Esophagus mucosa (tissue), 1 donor: Measurements from ENCODE around the gene KIT. TPM values are rescaled to one million over a fixed set of nuclear protein-coding genes. Genes with fewer than 3 reads are reported as not detected.

Experiments
- ATAC-seq: fragments of 200-7000 bp; cut with Tn5 transposase; one replicate; pipeline ENCODE4 v1.9.1; 2020
- total RNA-seq: library from RNA; stranded (reverse); gene quantifications from one replicate; pipeline ENCODE4 v1.2.4, GENCODE V29; 2023
- donor health status: DM: yes; HTN: yes; CAD: no.

KIT gene
- total RNA-seq, 1 donor from 2014 or later = 5.0 TPM

- no peak for ATAC-seq
Observed at GRCh38 chr4:54661169-54661568, 3.4 kb downstream of the KIT start.

DNA sequence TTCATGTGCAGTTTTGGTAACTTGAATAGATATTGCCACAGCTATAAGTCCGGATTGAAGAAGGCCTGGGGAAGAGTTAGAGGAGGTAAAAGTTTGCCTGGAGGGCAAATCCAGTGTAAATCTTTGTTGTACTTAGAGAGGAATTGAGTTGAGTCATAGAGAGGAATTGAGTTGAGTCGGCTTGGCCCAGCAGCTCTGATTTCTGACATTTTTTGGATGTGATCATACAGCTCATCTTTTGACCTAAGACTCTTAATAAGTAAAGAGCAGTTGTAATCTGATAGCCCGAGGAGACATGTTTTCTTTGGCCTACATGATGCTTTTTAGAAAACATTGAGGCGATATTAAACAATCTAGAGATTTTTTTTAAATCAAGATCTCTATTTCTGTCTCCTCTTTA is 3.9 kb downstream of the KIT start:
- no peak for ATAC-seq

GRCh38 chr4:54662123-54662522 is 4.4 kb downstream of the KIT start:
- ATAC-seq = no peak

GRCh38 chr4:54662901-54663585 is 5.3 kb downstream of the KIT start:
- no peak for ATAC-seq

DNA sequence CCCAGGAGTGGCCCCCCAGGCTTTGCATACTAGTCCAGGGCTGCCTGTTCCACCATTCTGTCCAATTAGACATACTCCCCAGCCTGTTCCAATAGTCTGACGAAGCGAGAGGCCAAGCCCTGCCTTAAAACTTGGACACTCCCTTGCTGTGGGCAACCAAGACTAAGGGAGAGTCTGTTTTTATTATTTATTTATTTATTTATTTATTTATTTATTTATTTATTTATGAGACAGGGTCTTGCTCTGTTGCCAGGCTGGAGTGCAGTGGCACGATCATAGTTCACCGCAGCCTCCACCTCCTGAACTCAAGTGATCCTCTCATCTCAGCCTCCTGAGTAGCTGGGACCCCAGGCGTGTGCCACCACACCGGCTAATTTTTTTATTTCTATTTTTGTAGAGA is 6.6 kb downstream of the KIT start:
- ATAC-seq = no peak

GRCh38 chr4:54668014-54668611 is 10.4 kb downstream of the KIT start:
- ATAC-seq = no peak

DNA sequence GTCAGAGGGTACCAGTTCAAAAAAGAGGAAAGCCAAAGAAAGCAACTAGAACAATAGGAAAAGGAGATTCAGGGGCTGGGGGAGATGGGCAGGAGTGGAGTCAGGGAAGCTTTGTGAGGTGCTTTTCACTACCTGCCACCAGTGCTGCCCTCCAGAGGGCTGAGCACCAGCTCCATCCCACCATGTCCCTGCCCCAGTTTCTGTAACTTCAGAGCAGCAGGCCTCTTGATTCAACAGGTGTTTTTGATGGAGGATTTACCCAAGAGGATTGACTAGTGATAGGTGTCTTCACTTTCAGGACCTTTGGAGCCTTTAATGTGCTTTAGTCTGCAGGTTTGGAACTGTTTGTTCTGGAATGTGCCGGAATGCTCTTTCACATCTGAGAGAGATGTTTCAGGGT is 12.1 kb downstream of the KIT start:
- ATAC-seq = no peak

DNA sequence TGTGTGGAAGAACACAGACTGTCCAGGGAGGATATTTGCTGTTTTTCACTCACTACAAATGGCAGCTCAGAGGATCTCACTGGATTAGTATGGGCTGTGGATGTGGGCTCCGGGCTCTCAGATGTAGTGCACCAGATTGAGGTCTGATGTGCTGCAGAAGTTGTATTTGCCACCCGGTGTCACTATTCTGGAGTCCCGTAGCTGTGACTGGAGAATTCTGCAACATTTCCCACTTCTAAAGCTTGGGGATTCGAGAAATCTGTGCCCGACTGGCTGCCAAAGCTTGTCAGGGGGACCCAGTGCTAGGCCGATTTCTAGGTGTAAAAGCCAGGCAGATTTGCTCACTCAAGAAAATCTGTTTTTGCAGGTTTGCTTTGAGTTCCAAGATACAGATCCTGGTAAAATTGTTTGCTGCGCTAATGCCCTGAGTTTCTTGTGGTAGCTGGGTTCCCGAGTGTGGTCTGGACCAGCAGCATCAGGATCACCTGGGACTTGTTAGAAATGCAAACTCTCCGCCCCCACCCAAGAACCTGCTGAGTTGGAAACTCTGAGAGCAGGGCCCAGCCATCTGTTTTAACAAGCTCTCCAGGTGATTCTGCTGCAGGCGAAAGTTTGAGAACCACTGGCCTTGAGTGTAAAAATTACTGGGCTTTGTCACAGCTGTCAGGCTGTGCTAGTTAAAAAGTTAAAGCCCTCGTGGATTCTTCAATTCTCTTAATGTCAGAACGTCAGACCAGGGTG is 18.1 kb downstream of the KIT start:
- no peak for ATAC-seq

GRCh38 chr4:54676658-54677057 is 18.9 kb downstream of the KIT start:
- ATAC-seq = no peak

DNA sequence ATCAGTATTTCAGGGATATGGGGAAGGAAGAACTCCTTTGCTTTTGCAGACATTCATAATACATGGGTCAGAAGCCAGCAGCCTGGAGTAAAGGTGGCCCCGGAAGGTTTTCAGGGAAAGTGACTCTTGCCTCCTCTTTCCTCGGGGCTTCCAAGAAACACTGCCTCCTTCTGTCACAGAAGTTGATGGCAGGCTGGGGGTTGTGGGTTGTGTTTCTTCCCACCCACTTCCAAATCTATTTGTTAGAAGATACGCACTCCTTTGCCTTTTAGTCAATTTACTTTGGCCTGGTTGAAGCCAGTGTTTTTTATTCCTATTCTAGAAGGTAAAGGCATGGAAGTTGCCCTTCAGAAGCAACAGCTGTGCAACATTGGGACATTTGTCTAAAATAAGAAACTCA is 19.7 kb downstream of the KIT start:
- ATAC-seq = no peak

GRCh38 chr4:54677853-54678650 is 20.3 kb downstream of the KIT start:
- no peak for ATAC-seq

DNA sequence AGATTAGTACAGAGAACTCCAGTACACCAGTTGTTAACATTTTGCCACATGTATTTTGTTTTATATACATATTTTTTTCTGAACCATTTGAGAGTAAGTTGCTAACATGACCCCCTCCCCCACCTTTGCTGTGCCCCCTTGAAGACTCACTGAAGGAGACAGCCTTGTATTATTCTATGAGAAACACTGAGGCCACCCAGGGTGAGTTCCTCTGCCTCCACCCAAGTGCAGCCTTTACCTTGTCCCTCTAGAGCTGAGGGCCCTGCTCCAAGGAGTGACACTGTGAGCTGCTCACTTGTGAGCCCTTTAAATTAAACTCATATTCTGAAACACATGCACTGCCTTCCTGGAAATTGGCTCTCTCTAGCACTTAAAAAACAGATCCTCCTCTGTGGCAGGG is 21.1 kb downstream of the KIT start:
- no peak for ATAC-seq

DNA sequence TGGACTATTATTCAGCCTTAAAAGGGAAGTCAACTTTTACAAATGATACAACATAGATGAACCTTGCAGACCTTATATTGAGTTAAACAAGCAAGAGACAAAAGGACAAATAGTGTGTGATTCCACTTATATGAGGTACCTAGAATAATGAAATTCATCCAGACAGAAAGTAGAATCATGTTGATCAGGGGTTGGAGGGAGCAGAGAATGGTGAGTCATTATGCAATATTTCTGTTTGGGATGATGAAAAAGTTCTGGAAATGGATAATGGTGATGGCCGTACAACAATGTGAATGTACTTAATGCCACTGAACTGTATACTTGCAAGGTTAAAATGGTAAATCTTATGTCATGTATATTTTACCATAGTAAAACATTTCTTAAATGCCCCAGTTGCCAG is 22.1 kb downstream of the KIT start:
- ATAC-seq = no peak

DNA sequence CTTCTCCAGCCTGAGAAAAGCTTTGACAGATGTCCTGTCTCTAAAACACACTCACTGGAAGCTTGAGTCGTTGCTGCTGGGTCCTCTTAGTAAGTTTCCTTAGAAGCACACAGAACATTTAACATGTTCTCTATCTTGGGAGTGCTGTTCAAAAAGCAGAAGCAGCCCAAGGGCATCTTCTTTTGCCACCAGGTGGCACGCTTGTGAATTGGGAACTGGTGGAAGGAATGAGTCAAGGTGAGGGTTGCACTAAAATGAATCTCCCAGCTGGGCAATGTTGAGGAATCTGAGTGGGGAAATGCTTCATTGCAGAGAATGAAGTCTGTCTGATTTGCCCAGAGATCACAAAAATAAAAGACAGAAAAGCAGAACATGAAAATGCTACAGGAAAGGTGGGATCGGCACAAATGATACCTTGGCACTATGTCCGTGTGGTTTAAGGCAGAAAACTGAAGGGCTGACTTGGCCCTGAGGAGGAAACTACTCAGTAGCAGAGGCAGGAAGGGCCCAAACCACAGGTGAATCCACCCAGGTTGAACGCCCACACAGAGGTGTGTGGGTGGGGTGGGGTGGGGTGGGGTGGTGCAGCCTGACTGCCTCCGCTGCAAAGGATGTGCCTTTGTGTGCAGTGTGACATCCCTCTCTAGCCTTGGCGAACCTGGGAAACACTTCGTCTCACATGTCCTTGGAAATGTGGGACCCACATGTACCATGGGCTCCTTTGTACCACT is 26.0 kb downstream of the KIT start:
- ATAC-seq = peak; percentile 68

GRCh38 chr4:54685810-54686209 is 28.1 kb downstream of the KIT start:
- ATAC-seq = no peak

DNA sequence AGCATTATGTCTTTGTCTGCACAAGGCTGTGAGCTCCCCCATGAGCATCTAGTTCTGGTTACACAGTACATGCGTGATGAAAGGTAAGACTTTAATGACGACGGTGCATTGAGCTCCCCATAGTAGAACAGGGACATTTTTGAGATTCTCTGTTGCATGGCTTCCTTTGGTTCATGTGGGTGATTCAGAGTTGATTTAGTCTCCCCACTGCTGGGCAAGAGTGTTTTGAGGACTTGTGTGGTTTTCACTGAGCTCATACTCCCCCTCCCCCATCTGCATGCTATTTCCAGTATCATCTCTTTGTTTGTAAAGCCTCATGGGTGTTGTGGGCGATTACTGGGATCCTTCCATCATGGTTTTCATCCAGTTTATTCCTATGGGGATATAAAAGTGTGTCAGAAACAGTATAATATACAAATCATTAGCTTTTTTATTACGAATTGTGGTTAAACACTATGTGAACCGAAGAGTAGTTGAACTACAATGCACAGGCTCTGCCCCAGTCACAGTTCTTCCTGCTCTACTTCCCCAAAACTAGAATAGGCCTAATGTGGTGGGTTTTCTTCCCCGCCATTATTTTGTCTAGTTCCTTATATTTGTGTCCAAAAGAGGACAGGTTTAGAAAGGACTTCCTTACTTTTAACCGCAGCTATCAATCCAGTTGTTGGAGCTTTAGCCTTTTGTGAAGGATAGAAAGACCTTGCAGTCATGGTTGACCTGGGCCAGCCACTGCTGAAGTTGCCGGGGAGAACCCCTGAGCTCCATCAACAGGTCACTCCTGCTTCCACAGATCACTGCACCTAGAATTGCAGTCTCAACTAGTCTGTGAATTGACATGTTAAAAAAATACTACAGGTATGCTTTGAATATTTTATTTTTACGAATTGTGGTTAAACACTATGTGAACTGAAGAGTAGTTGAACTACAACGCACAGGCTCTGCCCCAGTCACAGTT is 30.4 kb downstream of the KIT start:
- ATAC-seq = no peak

DNA sequence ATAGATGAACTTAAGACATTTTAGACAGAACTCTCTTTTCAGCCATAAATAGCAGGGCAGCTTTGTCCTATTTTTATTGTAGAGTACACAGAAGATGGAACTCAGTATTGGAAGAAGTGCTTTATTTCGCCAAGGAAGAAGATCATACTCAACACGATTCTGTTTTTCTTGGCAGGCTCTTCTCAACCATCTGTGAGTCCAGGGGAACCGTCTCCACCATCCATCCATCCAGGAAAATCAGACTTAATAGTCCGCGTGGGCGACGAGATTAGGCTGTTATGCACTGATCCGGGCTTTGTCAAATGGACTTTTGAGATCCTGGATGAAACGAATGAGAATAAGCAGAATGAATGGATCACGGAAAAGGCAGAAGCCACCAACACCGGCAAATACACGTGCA is 37.6 kb downstream of the KIT start:
- ATAC-seq = no peak

GRCh38 chr4:54695788-54696187 is 38.0 kb downstream of the KIT start:
- no peak for ATAC-seq

- ATAC-seq = no peak
Observed at GRCh38 chr4:54696649-54697048, 38.9 kb downstream of the KIT start.

DNA sequence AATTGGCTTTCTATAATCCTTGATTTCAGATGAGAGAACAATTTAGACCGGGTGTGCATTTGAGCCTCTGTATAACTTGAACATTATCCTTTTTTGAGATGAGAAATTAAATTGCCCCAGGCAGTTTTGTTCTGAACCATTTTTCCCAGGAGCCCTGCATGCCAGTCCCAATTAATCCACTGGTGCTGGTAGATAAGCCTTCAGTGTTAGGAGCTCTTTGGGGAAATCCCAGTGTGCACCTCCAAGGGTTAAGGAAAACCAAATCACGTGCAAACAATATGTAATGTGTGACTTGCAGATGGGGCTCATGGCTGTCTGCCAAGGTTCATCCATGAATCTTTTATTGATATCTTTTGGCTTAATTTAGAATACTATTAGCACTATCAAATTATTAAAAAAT is 43.2 kb downstream of the KIT start:
- no peak for ATAC-seq

DNA sequence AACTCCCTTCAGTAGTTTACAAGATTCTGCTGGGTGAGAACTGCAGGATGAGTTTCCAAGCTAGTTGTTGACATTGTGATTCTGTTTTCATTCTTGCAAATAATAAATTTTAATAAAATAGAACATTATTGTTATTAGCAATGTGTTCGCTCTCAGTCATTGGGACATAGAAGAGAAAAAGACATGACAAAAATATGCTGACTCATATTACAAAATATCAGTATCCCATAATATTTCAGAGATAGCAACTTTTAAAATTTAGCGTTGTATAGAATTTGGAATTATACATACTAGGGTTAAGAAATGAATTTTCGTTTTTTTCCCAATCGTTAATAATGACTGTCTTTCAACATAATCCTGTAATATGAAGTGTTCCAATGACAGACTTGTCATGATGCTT is 45.4 kb downstream of the KIT start:
- ATAC-seq = no peak
